ENCODE measurements around the gene ESPL1.
A peak's percentile ranks its signal among the peaks of the same experiment; 100 is the strongest.
"Not testable (repeated sequence)": the region's sequence is repeated elsewhere in the genome, so short reads cannot be mapped to it uniquely, and the experiment has no call there.

Gene ESPL1

GRCh38 chr12:53295070-53295890, 27.2 kb downstream of the ESPL1 start, which contains the start of gene PFDN5:
TSS of gene PFDN5 (plus strand) at chr12:53295542. CDS start at chr12:53295568, 26 bp downstream.
- H3K36me3 ChIP-seq (ENCODE audit: insufficient read depth, low read length): peaks cover 14% of the 10 kb centered on the region; the same call in 1 of the 2 replicates
- no peaks in the 10 kb centered on the region for H3K9me3 ChIP-seq (ENCODE audit: control insufficient read depth, insufficient read depth, low read length)
- H3K9ac ChIP-seq (ENCODE audit: low read depth, low read length): peak within 1 kb of the TSS; percentile 85
- peaks cover 3% of the 10 kb centered on the region; the same call in 1 of the 2 replicates for H3K4me1 ChIP-seq (ENCODE audit: insufficient read depth, low read length)

- Histone ChIP-seq H3K9me3 (ENCODE audit: control insufficient read depth, insufficient read depth, low read length) (no peaks in the 10 kb centered on the region), H3K4me1 (ENCODE audit: insufficient read depth, low read length) (peaks cover 3% of the 10 kb centered on the region; the same call in 1 of the 2 replicates), H3K9ac (ENCODE audit: low read depth, low read length) (peak overlapping the region; percentile 85), H3K36me3 (ENCODE audit: insufficient read depth, low read length) (peaks cover 14% of the 10 kb centered on the region; the same call in 1 of the 2 replicates)
Measured at GRCh38 chr12:53295891-53296219, 27.8 kb downstream of the ESPL1 start.

DNA sequence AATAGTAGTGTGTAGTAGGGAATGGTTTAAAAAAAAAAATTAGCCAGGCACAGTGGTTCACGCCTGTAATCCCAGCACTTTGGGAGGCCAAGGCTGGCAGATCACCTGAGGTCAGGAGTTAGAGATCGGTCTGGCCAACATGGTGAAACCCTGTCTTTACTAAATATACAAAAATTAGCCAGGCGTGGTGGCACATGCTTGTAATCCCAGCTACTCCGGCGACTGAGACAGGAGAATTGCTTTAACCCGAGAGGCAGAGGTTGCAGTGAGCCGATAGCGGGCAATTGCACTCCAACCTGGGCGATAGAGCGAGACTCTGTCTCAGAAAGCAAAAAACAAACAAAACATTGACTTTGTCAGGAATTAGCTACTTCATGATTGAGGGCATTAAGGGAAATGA, 29.0 kb downstream of the ESPL1 start:
- not testable (repeated sequence) for H3K9me3 ChIP-seq (ENCODE audit: control insufficient read depth, insufficient read depth, low read length); H3K4me1 ChIP-seq (ENCODE audit: insufficient read depth, low read length); H3K9ac ChIP-seq (ENCODE audit: low read depth, low read length)
- H3K36me3 ChIP-seq (ENCODE audit: insufficient read depth, low read length): peaks cover 11% of the 10 kb centered on the region; the same call in 1 of the 2 replicates

DNA sequence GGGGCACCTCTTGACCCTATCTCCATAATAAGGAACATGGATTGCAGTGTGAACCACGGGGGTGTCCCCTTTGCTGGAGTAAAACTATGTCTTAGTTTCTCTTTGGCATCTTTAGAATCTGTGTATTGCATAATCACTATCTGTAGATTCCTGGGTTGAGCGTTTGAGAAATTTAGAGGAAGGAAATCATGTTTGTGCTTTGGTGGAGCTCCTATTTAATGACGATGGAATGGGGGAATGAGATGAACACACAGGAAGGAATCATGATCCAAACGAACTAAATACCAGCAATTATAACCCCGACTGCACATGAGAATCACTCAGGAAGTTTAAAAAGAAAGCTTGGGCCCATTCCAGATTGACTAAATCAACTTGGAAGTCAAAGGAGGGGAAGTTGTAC, 30.1 kb downstream of the ESPL1 start:
- Histone ChIP-seq H3K9me3 (ENCODE audit: control insufficient read depth, insufficient read depth, low read length) (no peaks in the 10 kb centered on the region), H3K36me3 (ENCODE audit: insufficient read depth, low read length) (peaks cover 11% of the 10 kb centered on the region; the same call in 1 of the 2 replicates), H3K4me1 (ENCODE audit: insufficient read depth, low read length) (peaks cover 3% of the 10 kb centered on the region; the same call in 1 of the 2 replicates), H3K9ac (ENCODE audit: low read depth, low read length) (no peak overlapping the region)

- Histone ChIP-seq H3K4me1 (ENCODE audit: insufficient read depth, low read length) (peaks cover 3% of the 10 kb centered on the region; the same call in 1 of the 2 replicates), H3K9me3 (ENCODE audit: control insufficient read depth, insufficient read depth, low read length) (no peaks in the 10 kb centered on the region), H3K36me3 (ENCODE audit: insufficient read depth, low read length) (peaks cover 11% of the 10 kb centered on the region; the same call in 1 of the 2 replicates), H3K9ac (ENCODE audit: low read depth, low read length) (peak overlapping the region; percentile 71; the same call in 1 of the 2 replicates)
Measured at GRCh38 chr12:53299101-53299453, 31.0 kb downstream of the ESPL1 start.

GRCh38 chr12:53299454-53300180, 31.5 kb downstream of the ESPL1 start, which contains the start of gene MYG1:
TSS of gene MYG1 (plus strand) at chr12:53299695. CDS start at chr12:53299738, 43 bp downstream.
- peaks cover 11% of the 10 kb centered on the region; the same call in 1 of the 2 replicates for H3K36me3 ChIP-seq (ENCODE audit: insufficient read depth, low read length)
- peaks cover 3% of the 10 kb centered on the region; the same call in 1 of the 2 replicates for H3K4me1 ChIP-seq (ENCODE audit: insufficient read depth, low read length)

DNA sequence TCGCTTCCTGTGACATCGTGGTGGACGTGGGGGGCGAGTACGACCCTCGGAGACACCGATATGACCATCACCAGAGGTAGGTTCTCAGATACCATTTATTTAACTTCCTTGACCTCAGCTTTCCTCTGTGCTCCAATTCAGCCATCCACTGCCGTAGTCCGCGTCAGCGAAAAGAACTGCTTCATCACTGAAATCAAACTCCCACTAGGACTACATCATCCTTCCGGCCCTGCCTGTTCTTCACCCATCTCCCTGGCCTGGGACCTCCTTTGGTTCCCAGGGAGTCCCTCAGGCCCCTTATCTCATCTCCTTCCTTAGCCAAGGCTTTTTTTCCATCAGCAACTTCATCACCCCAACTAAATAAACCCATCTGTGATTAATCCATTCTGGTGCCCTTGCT, 32.1 kb downstream of the ESPL1 start:
- Histone ChIP-seq H3K9ac (ENCODE audit: low read depth, low read length) (peak overlapping the region; percentile 71), H3K4me1 (ENCODE audit: insufficient read depth, low read length) (peaks cover 3% of the 10 kb centered on the region; the same call in 1 of the 2 replicates), H3K9me3 (ENCODE audit: control insufficient read depth, insufficient read depth, low read length) (no peaks in the 10 kb centered on the region), H3K36me3 (ENCODE audit: insufficient read depth, low read length) (peaks cover 13% of the 10 kb centered on the region)

More at GRCh38 chr12:53299454-53300180, 31.5 kb downstream of the ESPL1 start, which contains the start of gene MYG1:
- H3K9ac ChIP-seq (ENCODE audit: low read depth, low read length): peak within 1 kb of the TSS; percentile 71
- H3K9me3 ChIP-seq (ENCODE audit: control insufficient read depth, insufficient read depth, low read length): no peaks in the 10 kb centered on the region

DNA sequence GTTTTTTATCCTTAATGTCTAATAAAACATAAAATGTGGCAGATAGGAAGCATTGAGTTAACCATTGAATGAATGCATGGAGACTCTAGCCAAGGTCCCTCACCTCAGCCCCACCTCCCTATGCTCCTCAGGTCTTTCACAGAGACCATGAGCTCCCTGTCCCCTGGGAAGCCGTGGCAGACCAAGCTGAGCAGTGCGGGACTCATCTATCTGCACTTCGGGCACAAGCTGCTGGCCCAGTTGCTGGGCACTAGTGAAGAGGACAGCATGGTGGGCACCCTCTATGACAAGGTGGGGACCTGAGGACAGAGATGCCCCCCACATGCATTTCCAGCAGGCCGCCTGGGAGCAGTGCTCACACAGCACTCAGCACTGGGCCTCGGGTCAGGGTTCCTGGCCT, 34.8 kb downstream of the ESPL1 start:
- Histone ChIP-seq H3K36me3 (ENCODE audit: insufficient read depth, low read length) (peaks cover 20% of the 10 kb centered on the region), H3K4me1 (ENCODE audit: insufficient read depth, low read length) (peaks cover 3% of the 10 kb centered on the region; the same call in 1 of the 2 replicates), H3K9ac (ENCODE audit: low read depth, low read length) (no peak overlapping the region)

GRCh38 chr12:53306826-53307225, 38.7 kb downstream of the ESPL1 start:
- H3K9me3 ChIP-seq (ENCODE audit: control insufficient read depth, insufficient read depth, low read length): no peaks in the 10 kb centered on the region
- H3K9ac ChIP-seq (ENCODE audit: low read depth, low read length): no peak overlapping the region
- peaks cover 13% of the 10 kb centered on the region; the same call in 1 of the 2 replicates for H3K36me3 ChIP-seq (ENCODE audit: insufficient read depth, low read length)
- H3K4me1 ChIP-seq (ENCODE audit: insufficient read depth, low read length): no peaks in the 10 kb centered on the region

More for the DNA sequence above, 34.8 kb downstream of the ESPL1 start:
- no peaks in the 10 kb centered on the region for H3K9me3 ChIP-seq (ENCODE audit: control insufficient read depth, insufficient read depth, low read length)

GRCh38 chr12:53308276-53308675, 40.2 kb downstream of the ESPL1 start:
- Histone ChIP-seq H3K4me1 (ENCODE audit: insufficient read depth, low read length) (no peaks in the 10 kb centered on the region), H3K9me3 (ENCODE audit: control insufficient read depth, insufficient read depth, low read length) (no peaks in the 10 kb centered on the region), H3K36me3 (ENCODE audit: insufficient read depth, low read length) (peaks cover 13% of the 10 kb centered on the region; the same call in 1 of the 2 replicates), H3K9ac (ENCODE audit: low read depth, low read length) (no peak overlapping the region)

DNA sequence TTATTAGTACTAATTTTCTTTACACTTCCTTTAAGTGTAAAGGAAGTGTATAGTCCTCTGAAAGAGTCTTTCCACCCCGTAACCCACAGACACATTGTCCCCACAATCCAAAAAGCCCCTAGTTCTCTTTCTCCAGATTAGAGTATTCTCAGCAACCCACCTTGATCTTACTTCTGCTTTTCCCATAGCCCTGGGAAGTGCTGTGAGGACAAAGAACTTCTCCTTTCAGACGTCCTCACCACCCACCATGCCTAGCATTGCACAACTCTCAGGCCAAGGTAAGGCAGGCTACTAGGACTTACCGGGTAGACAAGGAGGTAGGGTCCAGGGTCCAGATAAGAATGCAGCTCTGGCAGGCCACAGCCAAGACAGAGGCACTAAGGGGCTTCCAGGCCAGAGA, 45.9 kb downstream of the ESPL1 start:
- Histone ChIP-seq H3K4me1 (ENCODE audit: insufficient read depth, low read length) (no peaks in the 10 kb centered on the region), H3K9ac (ENCODE audit: low read depth, low read length) (no peak overlapping the region), H3K9me3 (ENCODE audit: control insufficient read depth, insufficient read depth, low read length) (no peaks in the 10 kb centered on the region), H3K36me3 (ENCODE audit: insufficient read depth, low read length) (no peaks in the 10 kb centered on the region; the same call in 1 of the 2 replicates)

DNA sequence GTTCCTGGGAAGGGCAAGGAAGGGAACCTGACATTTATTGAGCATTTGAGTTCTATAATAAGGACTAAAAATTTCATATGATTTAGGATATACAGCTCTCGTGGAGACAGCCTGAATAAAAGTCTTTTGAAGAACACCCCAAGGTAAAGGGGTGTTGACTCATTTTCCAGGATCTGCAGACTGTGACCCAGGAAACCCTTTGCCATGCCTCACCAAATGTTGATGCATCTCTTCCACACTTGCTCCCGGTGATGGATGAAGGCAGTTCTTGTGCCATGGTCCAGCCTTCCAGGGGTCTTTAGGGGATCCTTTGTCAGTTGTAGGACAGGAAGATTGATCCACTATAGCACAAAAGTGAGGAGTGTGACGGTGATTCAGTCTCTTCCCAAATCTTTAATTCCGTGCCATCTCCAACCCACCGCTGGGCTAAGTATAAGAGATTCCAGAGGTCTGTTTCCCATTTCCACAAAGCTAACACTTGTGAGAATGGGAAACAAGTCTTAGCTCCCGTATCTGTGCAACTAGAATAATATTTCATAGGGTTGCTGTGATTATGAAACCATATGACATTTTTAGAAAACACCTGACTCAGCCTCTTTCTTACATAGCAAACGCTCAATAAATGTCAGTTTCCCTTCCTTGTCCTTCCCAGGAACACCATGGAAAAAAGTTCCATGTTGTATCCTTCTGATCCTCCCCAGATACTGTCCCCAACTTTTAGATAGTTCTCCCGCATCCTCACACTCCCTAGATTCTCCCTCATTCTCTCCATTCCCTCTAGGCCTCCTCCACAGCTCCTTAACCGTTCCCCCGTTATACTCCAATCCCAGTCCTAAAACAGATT, 52.5 kb downstream of the ESPL1 start:
- peaks cover 6% of the 10 kb centered on the region; the same call in 1 of the 2 replicates for H3K4me1 ChIP-seq (ENCODE audit: insufficient read depth, low read length)
- no peaks in the 10 kb centered on the region for H3K9me3 ChIP-seq (ENCODE audit: control insufficient read depth, insufficient read depth, low read length)
- H3K36me3 ChIP-seq (ENCODE audit: insufficient read depth, low read length): no peaks in the 10 kb centered on the region; the same call in 1 of the 2 replicates
- H3K9ac ChIP-seq (ENCODE audit: low read depth, low read length): peak overlapping the region; percentile 96

- Histone ChIP-seq H3K36me3 (ENCODE audit: insufficient read depth, low read length) (no peaks in the 10 kb centered on the region), H3K4me1 (ENCODE audit: insufficient read depth, low read length) (peaks cover 11% of the 10 kb centered on the region; the same call in 1 of the 2 replicates), H3K9me3 (ENCODE audit: control insufficient read depth, insufficient read depth, low read length) (no peaks in the 10 kb centered on the region), H3K9ac (ENCODE audit: low read depth, low read length) (peak overlapping the region; percentile 48)
Measured at GRCh38 chr12:53324113-53324778, 56.1 kb downstream of the ESPL1 start.

Measured in ES-I3 (cell line).